Right ventricle myocardium inferior (tissue), 1 donor: ENCODE measurements around the gene MRPS14. TPM values are rescaled to one million over a fixed set of nuclear protein-coding genes. Genes with fewer than 3 reads are reported as not detected.
"Not testable (repeated sequence)": the region's sequence is repeated elsewhere in the genome, so short reads cannot be mapped to it uniquely, and the experiment has no call there.

ENCODE experiments used
- ATAC-seq: fragments of 200-7000 bp; cut with Tn5 transposase; one replicate; pipeline ENCODE4 v1.9.1; 2020; ENCODE audit warnings: mild to moderate bottlenecking, moderate library complexity
- DNase-seq: peaks from one replicate; pipeline ENCODE4 v3.0.0; 2021; ENCODE audit errors: missing footprints
- intact Hi-C: fragments of 100-400 bp; cut with DNase I; formaldehyde crosslinking; loops from one replicate; pipeline ENCODE4 v1.11.0; 2022
- long read RNA-seq: library from polyadenylated mRNA; unstranded; transcript quantifications from one replicate; pipeline ENCODE4 v2.0.0, GENCODE V29; 2021
- total RNA-seq: library from RNA; stranded (reverse); fragmentation: NEBNext Ultra II Directional; extraction: Animal tissue kit (Norgen Biotek cat#: 25700); gene quantifications from one replicate; pipeline ENCODE4 v1.2.1, GENCODE V29; 2021
- donor health status: DM: no; HTN: yes; CAD: no; lungs with severe emphysema.

The MRPS14 gene
- total RNA-seq = 29.2 TPM
- long read RNA-seq, transcript MRPS14-202 (3 exons, 2,115 nt) = major isoform, 15 of 18 reads
- long read RNA-seq, partial matches to known transcripts = 0 of 18 reads
- long read RNA-seq, other reads (novel, unspliced or antisense) = 1 of 18 reads

DNA sequence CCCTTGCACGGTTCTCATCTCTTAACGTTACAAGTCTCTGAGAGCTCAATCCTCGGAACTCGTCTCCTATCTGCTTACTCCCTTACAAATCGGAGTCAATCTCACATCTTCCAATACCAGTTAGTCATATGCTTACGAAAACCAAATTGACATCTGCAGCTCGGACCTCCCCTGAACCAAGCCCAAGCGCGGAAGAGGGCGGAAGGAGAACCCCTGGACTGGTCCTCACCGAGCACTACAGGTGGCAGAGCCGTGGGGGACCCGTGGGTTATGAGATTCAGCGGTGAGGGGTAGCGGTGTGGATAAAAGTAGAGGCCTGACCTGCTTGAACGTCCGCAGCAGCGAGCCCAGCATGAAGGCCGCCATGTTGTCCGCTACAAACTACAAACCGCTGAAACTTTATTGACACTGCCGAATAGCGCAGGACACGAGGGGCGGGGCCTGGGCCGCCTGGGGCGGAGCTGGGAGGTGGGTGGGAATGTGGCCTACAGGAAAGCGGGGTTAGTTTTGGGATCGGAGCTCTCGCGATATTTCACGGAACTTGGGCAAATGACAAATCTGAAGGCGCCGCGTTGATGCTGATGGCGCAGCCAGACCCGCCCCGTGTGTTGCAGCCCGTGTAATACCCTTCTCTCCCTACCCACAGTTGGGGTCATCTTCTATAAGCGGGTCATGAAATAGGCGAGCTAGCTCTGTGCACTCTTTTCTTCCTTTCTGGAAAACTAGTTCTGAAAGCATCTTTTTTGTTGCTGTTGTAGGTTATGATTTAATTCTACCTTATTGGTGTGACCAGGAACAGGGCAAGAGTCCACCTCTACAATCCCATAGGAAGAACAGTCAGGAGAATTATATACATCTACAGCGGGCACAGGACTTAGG, at the start of gene MRPS14:
Gene MRPS14 (minus strand): TSS at position 383 of the 879 bp plus-strand sequence. CDS start 17 bp downstream, at position 366.
- ATAC-seq (peak; percentile 99), DNase-seq (peak; percentile 98)
- intact Hi-C loops = loop anchor here (2.0 kb wide), 1 partner anchor 24 kb away; the partner anchor contains the start of gene CACYBP

DNA sequence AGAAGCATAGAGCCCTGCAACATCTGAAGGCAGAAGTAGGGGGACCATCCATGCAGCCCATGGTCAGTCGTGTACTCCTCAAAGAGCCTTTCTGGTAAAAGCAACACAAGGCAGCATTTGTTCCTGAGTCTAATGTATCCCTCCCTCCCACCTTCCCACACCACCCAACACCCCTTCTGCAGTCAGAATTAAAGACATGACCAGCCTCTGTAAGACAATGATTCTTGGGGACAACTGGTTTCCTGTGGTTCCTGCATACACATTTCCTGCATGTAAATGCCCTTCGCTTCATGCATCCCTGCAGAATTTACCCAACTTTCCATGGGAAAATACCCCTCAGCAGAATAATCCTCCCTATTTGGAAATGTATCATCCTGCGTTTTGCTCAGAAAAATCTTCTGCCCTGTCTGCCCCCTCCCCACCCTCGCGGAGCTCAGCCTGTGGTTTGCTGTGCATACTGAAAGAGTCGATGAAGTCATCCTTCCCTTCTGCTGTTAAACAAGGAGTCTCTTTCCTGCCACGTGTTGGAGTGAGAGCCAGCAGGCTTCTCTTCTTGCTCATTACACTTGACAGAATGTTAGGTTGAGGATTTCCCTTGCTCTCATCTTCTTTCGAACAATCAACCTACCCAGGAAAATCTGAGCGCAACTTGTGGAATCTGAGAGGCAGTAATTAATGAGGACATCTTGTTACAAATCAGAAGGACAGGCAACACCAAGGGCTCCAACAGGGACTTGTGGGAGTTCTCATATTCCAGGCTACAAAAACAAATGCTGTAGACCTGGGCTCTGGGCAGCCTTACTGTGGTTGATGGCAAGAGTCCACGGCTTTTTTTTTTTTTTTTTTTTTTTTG, 49.1 kb upstream of the MRPS14 start:
- DNase-seq (no peak), ATAC-seq (peak; percentile 78)
- intact Hi-C loops = no loop called here

GRCh38 chr1:175071276-175071943, 48.2 kb upstream of the MRPS14 start:
- intact Hi-C loops = no loop called here
- ATAC-seq (peak; percentile 28), DNase-seq (no peak)

DNA sequence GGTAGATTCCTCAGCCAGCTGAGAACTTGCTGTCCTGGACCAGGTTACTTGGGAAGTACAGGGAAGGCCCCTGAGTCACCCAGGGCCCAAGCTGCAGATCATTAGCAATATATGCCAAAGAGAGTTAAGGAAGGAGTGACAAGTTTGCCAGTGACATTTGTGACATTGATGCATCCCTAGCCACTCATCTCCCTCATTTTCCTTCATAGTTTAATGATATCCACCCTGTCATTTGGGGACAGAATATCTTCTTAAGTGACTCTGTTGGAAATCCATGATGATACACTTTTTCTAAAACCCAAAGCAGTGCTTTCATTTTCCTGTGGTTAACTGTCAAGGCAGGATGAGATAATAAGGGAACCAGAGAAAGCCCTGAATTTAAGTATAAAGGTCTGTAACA, 47.6 kb upstream of the MRPS14 start:
- DNase-seq (no peak), ATAC-seq (no peak)
- intact Hi-C loops = no loop called here

DNA sequence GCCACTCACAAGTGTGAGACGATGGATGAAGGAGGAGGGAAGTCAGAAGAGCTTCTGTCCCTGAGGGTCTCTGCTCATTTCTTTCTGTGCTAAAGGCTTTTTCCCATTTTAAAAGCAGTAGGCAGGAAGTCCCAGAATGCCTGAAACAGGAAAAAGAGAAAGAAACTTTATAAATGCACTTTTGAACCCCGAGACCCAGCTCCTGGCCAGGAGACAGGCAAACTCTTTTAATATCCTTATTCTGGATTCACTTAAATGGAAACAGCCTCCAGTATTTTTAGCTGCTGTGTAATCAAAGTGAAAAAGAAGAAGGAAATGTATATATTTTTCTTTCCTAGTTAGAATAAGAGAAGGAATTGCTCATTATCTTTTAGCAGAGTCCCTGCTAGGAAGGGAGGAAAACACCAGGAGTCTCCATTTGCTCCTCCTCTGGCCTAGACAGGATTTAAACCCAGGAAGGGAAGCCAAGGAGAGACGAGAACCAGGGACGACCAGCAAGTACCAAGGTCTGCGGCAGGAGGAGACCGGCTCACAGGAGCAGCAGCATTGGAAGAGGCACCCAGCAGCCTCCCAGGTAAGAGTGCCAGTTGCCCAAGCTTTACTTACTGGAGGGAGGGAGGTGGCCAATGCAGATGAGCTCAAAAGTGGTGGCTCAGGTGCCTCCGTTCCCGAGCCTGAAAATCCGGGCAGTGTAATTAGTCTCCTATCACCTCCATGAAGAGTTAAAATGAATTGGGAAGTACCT, 44.3 kb upstream of the MRPS14 start, which contains the start of gene TNN:
Gene TNN (plus strand): TSS at position 472 of the 745 bp plus-strand sequence. CDS start 9,586 bp downstream, outside the sequence.
- intact Hi-C loops = no loop called here
- ATAC-seq (no peak), DNase-seq (no peak)

- no peak for DNase-seq
- intact Hi-C loops = no loop called here
- ATAC-seq = no peak
These were observed 39.6 kb upstream of the MRPS14 start for GRCh38 chr1:175062858-175063257.

DNA sequence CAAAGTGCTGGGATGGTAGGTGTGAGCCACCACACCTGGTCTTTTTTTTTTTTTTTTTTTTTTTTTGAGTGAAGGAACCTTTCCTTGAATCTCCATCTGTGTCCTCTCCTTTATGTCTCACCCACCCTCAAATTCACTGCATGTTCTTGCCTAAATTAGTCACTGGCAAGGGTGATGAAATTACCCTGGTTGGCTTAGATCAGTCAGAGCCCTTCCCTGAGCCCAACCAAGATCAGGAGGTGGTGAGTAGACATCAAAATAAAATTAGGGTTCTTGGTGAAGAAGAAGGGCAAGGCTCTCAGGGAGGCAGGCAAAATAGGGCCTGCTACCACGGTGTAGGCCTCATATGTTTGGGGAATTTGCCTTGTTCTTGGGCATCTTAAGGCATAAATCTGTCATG, 39.1 kb upstream of the MRPS14 start:
- intact Hi-C loops = no loop called here
- DNase-seq (no peak), ATAC-seq (no peak)

DNA sequence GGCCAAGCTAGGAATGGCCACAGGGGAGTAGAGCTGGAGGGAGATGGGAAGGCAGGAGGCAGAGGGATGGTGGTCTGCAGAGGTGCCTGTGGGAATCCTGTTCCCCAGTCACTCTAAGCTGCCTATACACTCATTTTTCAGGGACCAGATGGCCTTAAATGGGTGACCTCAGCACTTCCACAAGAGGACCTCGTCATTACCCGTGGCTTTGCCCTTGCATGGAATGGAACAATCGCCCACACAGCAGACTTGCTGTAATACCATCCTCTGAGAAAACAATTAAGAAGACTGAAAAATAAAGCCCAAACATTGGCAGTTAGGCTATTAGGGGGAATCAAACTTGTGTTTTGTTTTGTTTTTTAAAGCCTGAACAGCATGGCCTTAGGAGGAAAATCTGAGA, 31.5 kb upstream of the MRPS14 start:
- ATAC-seq (no peak), DNase-seq (no peak)
- intact Hi-C loops = no loop called here

- intact Hi-C loops = no loop called here
- ATAC-seq (no peak), DNase-seq (no peak)
These were observed 27.8 kb upstream of the MRPS14 start for GRCh38 chr1:175050992-175051391.

DNA sequence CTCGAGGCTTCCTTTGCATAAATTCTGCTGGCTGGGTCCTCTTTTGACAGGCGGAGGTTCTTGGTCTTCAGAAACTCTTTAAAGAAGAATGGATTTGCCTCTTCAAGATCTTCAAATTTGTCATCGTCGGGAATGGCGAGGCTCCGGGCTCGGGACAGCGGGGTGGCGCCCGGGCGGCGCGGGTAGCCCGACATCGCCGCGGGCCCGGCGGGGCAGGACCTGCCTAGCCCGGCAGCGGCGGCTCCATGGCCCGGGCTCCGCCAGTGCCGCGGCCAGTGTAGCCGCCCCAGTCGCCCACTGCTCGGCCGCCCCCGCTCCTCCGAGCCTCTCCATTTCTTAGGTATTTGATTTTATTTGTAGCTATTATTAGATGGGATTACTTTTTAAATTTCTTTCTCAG, 22.3 kb upstream of the MRPS14 start:
- DNase-seq = no peak
- intact Hi-C loops = no loop called here
- no peak for ATAC-seq

DNA sequence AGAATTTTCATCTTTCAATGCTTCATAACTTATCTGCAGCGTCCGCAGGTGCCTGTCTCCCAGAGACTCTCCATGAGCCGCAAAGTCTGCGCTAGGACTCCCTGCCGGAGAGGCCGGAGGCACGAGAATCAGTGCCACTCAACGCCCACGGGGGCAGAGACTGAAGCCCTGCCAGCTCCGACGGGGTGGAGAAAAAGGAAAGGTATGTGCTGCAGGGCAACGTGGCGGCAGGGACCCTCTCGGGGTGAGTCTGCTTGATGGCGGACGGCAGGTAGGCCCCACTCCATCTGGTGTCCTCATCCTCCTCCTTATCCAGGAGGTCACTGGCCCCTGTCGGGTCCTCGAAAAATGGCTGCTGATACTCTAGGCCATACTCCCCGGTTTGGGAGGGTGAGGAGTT, 21.9 kb upstream of the MRPS14 start:
- no peak for DNase-seq
- ATAC-seq = no peak
- intact Hi-C loops = no loop called here

DNA sequence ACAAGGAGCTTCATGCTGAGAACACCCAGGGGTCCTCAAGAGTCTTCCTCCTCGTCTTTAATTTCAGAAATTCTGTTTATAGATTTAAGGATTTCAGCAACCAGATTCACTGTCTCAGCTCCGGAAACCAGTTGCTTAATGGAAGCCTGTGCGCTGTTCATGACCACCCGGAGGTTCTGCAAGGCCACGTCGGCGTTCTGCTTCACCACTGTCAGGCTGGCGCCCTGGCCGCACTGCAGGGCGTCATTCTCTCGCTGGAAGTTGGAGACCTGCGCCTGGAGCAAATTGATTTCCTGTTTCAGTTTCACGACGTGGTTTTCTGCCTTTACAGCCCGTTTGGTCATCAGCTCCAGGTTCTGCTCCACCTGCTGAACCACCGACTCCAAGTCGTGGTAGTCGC, 21.4 kb upstream of the MRPS14 start:
- intact Hi-C loops, DNase-seq, ATAC-seq: not testable (repeated sequence)

DNA sequence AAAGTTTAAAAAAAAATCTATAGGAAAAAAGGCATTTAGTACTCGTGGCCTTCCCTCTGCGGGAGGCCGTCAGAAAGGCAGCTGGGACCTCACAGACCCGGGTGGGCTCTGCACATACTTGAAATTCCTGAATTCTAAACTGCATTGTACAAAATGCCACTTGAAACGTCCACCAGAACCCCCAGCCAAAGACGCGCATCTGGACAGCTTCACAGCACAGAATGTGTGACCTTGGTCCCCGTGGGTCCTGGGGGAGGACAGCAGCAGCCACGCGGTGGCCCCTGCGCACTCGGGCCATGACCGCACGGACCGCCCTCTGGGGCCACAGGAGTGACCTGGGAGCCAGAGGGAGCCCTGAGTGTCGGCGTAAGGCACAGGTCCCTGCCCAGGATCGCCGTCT, 20.6 kb upstream of the MRPS14 start:
- intact Hi-C loops = no loop called here
- DNase-seq (no peak), ATAC-seq (no peak)

- ATAC-seq (no peak), DNase-seq (no peak)
- intact Hi-C loops = no loop called here
These were observed 19.4 kb upstream of the MRPS14 start for GRCh38 chr1:175042650-175043049.

GRCh38 chr1:175040324-175040879, 17.2 kb upstream of the MRPS14 start:
- no peak for ATAC-seq
- intact Hi-C loops = no loop called here
- DNase-seq = no peak

GRCh38 chr1:175037416-175037815, 14.2 kb upstream of the MRPS14 start:
- intact Hi-C loops = loop anchor here (10.0 kb wide), 1 partner anchor 1807 kb away; no protein-coding TSS in a partner anchor
- no peak for DNase-seq
- no peak for ATAC-seq

- ATAC-seq (no peak), DNase-seq (no peak)
- intact Hi-C loops = loop anchor here (10.0 kb wide), 1 partner anchor 1808 kb away; no protein-coding TSS in a partner anchor
These were observed 13.3 kb upstream of the MRPS14 start for GRCh38 chr1:175036476-175036875.

DNA sequence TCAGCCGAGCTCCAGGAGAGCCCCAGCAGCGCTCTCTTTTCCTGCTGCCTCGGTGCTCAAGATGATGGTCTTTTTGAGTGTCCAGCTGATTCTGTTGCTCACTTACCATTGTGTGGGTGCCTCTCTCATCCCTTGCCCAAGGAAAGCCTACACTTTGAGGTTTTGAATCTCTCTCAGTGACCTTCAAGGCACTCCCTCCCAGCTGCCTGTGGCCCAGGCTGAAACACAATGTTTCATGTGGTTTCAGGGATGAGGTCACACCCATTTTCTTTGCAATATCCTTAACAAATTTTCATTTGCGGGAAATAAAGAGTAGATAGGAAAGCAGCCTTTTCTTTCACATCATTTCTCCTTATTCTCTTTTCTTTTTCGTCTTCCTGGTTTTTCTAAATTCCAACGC, 12.6 kb upstream of the MRPS14 start:
- DNase-seq (no peak), ATAC-seq (no peak)
- intact Hi-C loops = loop anchor here (10.0 kb wide), 1 partner anchor 1809 kb away; no protein-coding TSS in a partner anchor
